ENCODE data around the gene KCNIP1. TPM values are rescaled to one million over a fixed set of nuclear protein-coding genes. Genes with fewer than 3 reads are reported as not detected.

Gene KCNIP1
- total RNA-seq, 1 donor from 2014 or later, result 0.57 TPM

DNA sequence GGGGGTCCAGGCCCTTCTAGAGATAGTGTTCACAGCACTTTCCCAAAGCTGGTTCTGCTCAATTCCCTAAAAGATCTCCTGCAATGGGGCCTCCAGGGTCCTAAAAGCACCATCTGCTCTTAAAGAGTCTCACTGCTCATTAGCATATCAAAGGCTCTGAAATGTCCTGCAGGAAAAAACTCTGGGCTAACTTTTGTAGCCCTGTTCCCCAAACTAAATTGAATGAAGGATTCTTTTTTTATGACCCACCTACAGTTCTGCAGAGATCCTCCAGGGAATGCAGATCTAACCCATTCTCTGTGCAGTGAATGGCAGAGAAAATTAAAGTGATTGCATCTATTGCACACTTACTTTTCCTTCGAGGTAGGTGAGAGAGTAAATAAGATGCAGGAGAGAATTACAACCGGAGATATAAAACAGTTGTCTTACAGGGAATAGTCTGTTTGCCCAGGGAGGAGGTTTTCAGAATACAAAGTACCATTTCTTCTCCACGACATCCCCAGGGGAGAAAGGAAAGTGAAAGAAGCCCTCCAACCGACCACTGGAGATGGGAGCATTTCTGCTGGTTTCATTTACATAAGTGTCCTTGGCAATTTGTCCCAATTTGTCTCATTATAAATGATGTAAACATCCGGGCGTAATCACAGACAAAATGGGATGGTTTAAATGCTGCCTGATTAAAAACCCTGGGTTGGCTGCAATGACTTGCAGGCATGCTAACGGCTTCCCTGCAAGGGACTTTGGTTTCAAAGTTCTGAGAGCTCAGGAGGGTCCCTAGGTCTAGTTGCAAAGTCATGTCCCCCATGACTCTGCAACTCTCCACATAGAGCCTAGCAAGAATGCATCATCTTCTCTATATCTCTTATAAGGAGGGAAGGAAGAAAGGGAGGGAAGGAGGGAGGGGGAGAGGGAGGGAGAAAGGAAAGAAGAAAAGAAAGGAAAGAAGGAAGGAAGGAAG is 114.0 kb downstream of the KCNIP1 start:
- no peak for DNase-seq (ENCODE audit: low spot score)
- intact Hi-C loops (cut with DNase I), result no loop called here

DNA sequence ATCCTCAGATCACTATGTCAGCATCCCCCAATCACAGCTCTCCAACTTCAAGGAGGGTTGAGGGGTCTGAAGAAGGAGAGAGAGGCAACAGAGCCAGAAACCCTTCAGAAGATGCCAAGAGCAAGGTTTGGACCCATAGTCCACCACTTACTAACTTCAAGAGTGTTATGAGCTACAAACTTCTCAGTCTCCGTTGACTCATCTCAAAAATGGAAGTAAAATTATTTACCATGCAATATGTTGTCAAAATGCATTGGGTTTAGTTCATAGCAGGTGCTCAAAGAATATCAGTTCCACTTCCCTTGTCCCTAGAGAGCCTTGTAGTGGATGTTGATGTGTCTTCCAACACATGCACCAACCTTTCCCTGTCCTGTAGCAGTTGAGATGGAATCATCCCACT is 116.0 kb downstream of the KCNIP1 start:
- intact Hi-C loops (cut with DNase I), result no loop called here
- DNase-seq (ENCODE audit: low spot score), result no peak

DNA sequence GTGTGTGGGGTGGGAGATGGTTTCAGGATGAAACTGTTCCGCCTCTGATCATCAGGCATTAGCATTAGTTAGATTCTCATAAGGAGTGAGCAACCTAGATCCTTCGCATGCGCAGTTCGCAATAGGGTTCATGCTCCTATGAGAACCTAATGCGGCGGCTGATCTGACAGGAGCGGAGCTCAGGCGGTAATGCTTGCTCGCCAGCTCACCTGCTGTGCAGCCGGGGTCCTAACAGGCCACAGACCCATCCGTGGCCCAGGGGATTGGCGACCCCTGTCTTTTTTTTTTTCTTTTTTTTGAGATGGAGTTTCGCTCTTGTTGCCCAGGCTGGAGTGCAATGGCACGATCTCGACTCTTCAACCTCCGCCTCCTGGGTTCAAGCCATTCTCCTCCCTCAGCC is 119.1 kb downstream of the KCNIP1 start:
- intact Hi-C loops (cut with DNase I), result loop anchor here (2.0 kb wide), 1 partner anchor 188 kb away; no protein-coding TSS in a partner anchor
- peak; percentile 54 for DNase-seq (ENCODE audit: low spot score)

DNA sequence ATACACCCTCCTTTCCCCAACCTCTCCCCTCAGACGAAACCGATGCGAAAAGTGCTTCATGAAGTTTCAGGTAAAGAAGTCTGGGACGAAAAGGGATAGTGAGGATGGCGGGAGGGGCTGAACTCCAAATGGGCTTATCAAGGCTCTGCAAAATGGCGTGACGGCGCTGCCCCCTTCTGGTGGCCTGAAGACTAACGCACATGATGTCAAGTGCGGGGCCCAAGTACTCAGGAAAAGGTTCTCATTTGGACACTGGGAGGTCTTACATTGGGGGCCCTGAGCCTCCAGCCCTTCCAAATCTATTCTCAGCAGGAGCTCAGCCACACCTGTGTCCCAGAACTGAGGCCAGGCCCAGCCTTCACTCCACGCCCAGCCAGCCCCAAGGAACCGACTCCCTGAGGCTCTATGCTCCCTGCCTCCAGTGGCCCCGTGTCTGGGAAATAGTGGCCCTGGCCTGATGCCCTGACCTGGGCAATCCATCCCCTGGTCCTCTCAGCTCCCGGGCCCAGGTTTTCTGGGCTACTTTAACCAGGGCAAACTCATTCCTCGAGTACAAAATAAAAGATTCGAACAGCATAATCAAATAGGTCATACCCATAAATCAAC is 119.9 kb downstream of the KCNIP1 start:
- peak; percentile 71 for DNase-seq (ENCODE audit: low spot score)
- intact Hi-C loops (cut with DNase I), result loop anchor here (2.0 kb wide), 1 partner anchor 189 kb away; no protein-coding TSS in a partner anchor

DNA sequence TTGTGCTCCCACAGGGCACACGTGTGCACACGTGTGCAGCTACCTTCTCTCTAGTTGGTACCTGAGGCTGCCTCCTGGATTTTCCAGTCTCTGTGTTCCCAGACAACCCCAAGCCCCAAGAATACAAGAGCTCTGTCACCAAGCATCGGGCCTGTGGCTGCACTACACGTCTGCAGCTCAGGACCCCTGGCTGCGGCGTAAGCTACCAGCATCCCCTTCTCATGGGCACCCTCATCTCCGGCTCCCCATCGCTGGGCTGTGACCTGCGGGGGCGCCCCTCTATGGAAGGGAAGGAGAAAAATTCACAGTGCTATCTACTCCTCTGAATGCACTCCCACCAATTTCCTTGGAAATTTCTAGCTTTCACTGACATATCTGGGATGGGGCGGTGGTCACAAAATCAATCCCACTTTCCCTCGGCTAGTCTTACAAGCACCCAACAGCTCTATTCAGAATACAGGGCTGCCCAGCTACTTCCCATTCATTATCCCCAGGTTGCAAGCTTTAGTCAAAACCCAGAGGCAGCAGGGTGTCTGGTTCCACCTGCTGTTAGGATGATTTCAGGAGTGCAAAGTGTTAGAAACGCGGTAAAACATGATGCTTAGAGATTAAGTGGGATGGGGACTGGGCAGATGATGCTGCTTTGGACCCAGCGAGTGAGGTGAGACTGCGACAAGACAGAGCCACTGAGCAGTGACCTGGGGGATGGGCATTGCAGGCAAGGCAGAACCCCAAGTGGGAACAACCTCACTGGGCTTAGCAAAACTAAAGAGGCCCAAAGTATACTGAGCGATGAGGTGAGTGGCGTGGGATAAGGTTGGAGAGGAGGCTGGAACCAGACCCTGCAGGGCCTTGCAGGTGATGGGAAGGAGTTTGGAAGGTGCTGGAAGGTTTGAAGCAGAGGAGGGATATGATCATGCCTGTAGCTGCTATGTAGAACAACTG is 121.7 kb downstream of the KCNIP1 start:
- peak; percentile 49 for DNase-seq (ENCODE audit: low spot score)
- intact Hi-C loops (cut with DNase I), result no loop called here

DNA sequence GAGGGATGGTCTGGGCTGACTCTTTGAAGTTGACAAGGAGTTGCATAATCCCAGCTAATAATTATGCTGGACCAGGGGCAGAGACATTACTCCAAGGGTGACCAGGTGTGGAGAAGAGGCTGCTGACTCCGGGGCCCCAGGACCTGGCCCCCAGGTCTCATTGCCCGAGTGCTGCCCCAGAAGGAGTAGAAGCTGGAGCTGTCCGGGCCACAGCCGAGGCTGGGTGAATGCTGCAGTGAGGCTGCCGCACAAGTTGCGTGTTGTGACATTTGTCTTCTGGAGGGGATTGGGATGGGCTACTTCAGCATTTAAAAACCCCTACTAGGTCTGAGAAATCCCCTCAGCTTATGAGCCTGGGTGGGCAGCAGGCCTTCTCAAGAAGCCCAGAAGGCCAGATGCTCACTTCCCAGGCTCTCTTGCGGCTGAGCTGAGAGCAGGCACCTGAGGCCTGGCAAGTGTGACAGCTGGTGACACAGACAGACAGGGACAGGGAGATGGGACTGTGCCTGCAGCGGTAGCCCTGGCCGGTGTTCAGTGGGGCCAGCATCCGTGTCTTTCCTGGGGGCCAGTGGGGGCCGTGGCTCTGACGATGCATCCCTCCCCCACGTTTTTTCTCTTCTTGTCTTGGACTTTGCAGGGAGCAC is 122.8 kb downstream of the KCNIP1 start:
- intact Hi-C loops (cut with DNase I), result no loop called here
- DNase-seq (ENCODE audit: low spot score), result peak; percentile 65

DNA sequence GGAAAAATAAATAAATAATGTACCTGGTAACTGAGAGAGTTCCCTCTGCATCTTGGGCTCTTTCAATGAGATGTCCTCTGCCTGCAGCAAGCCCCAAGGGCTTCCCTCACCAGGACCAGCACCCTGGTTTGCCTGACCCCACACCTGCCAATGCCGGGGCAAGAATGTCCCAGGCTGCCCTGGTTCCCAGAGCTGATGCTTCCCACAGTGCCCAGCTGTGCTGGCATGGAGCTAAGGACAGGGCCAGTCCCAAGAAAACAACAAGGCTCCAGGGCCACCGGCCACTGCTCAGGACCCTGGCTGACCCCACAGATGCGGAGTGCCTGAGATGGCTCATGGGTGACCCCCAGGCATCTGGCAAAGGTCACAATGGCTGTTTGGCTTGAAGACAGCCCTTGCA is 123.5 kb downstream of the KCNIP1 start:
- DNase-seq (ENCODE audit: low spot score), result peak; percentile 56
- intact Hi-C loops (cut with DNase I), result no loop called here

DNA sequence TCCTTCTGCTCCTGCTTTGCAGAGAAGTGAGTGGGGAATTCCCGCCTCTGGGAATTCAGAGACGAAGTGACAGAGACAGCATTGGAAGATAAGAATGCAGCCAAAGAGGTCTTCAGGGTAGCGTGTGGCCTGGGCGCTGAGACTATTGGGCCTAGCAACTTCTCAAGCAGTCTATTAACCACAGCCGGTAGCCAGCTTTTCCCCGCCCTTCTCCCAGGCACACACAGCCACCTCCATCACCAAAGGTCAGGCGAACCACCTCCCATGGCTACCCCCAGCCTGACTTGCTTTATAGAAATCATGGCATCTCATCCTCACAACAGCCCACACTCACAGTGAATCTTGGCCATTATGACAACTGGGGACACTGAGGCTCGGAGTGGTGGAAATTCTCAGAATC is 124.2 kb downstream of the KCNIP1 start:
- intact Hi-C loops (cut with DNase I), result no loop called here
- DNase-seq (ENCODE audit: low spot score), result peak; percentile 49

DNA sequence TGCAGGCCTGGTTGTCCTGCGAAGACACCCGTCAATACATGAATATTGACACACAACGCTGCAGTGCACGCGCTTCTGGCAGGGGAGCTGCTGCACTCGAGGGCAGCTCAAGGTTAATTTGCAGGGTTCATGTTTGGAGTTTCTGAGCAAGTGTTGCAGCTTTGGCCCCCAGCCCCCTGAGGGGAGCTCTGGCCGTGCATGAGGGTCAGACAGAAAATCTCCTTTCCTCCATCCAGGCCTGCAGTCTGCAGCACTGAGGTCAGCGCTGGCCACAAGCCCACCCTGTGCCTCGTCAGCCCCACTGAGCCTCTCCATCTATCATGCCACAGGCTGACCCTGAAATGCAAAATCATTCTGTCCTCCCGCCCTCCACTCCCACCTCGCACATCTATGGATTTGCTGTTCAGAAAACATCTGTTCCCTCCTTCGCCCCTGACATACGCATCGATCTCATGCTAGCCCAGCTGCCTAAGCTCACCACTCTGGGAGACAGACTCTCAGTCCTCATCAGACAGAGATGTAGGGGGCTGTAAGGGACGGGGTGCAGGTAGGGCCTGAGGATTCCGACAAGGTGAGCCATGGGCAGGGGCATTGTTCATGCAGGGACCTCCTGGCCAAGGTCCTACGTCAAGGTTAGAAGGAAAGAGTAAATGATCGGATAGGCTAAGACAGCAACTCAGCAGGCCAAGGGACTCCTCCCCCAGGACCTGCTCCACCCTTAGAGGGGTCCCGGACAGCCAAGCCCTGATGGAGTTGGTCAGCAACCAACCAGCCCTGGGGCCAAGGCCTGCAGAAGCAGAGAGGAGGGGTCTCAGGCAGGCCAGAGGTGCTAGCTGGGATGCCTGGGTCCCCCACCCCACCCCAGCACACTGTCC is 125.1 kb downstream of the KCNIP1 start:
- intact Hi-C loops (cut with DNase I), result no loop called here
- DNase-seq (ENCODE audit: low spot score), result peak; percentile 55

DNA sequence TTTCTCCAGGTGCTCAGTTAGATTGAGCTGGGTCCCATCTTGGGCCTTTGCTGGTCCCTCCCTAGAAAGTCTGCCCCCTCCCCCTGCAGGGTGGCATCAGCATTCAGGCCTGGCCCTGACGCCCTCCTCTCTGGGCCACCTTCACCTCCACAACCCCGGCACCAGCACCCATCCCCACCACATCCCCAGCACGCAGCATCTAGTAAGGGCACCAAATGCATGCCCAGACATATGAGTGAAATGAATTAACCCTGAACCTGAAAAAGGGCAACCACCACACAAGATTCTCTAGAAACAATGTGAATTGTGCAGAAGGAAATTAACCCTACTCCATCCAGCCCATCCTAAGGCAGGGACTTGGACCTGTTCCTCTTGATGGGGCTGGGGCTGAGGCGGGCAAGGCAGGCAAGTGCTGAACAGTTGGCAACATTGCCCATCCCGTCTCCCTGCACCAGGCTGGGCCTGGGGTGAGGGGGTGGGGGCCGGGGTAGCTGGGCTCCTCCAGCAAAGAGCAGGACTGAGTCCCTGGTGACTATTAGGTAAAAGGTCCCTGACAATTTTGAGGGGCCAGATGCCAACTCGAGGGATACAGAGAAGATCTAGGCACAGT is 125.9 kb downstream of the KCNIP1 start:
- intact Hi-C loops (cut with DNase I), result loop anchor here (2.0 to 10.0 kb wide), 3 partner anchors 193 to 405 kb away; no protein-coding TSS in a partner anchor
- peak; percentile 47 for DNase-seq (ENCODE audit: low spot score)

DNA sequence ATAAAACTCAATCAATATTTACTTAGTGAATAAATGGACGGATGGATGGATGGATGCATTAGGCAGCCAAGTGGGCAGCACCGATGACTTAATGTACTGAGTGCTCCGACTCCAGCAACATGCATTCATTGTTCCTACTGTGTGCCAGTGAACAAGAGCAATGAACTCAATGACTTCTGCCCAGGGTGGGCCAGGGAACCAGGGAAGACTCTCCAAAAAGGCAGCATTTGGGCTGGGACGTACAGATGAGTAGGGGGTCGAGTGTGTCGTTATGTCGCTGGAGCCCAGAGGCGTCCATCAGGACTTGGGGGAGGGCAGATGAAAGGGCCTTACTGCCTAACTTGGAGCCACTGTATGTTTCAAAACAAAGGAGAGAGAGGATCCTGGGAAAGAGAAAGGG is 126.4 kb downstream of the KCNIP1 start:
- intact Hi-C loops (cut with DNase I), result loop anchor here (2.0 to 10.0 kb wide), 3 partner anchors 193 to 405 kb away; no protein-coding TSS in a partner anchor
- peak; percentile 55 for DNase-seq (ENCODE audit: low spot score)

DNA sequence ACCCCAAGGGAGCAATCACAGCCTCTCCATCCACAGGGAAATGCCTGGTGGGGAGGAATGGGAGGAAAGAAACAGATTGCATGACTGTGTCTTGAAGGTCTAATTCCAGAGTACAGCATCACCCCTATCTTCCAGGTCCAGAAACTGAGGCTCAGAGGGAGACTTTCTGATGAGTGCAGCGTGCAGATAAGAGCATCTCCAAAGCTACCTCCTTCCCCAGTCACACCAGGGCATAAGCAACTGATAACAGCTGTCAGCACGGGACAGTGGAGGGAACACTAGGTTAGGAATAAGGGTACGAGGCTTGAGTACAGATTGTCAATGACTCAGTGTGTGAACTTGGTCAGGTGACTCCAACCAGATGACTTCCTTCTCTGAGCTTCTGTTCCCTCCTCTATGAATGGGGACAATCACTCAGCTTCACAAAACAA is 126.9 kb downstream of the KCNIP1 start:
- intact Hi-C loops (cut with DNase I), result loop anchor here (2.0 to 10.0 kb wide), 3 partner anchors 194 to 406 kb away; no protein-coding TSS in a partner anchor
- peak; percentile 43 for DNase-seq (ENCODE audit: low spot score)

DNA sequence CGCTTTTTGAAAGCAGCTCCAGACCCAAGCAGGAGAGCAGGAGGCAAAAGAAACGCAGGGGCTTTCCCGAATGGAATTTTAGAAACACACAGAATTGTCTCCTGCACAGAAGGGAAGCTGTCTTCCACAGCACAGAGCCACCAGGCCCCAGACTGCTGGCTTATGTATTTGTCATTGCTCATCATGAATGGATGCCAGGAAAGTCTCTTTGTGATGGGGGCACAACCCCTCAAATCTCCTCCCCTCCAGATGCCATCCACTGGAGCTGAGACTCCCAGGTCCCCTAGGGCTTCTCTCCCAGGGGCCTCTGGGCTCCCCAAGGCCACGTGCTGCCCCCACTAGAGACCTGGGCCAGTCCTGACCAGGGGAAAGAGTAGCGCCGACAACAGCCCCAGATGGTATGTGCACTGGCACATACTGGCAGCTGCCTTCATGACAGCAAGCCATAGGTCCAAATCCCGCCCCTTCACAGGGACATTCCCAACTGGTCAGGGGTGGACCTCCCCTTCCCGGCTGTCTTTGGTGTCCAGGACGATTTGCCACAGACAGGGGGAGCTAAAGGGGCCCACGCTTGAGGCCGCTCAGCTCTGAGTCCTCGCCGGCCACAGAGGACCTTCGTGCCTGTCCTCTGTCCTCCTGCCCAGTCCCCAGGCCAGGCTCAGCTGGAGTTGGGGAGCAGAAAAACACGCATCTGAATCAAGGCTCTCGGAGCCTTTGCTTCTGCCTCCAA is 127.8 kb downstream of the KCNIP1 start:
- intact Hi-C loops (cut with DNase I), result loop anchor here (2.0 to 10.0 kb wide), 3 partner anchors 195 to 407 kb away; no protein-coding TSS in a partner anchor
- DNase-seq (ENCODE audit: low spot score), result peak; percentile 73

DNA sequence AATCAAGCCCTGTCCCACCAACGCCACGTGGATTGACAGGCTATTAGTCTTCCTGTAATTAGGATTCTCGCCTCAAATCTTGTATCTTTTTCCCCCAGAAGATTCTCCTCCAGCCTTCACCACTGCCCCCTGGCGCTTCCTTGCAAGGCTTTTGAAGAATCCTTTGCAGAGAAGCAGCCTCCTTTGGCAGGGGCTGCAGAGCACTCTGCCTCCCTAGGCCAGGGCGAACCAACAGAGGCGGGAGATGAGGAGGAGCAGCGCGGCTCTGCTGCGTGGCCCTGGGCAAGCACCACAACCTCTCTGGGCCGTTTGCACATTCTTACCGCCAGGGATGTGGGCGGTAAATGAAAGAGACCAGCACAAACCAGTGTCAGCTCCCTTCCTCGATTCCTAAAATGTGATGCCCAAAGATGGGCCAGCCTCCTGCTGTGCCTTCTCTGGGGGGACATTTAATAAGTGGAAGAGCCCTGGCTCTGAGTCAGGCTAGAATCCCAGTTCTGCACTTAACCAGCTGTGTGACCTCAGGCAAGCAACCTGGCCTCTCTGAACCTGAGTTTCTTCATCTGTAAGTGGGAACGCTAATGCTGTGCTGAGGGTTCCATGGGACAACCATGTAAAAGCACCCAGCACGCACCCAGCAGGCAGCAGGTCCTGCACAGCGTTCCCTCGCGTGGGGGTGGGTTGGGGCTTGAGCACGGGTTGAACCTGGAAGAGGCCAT is 128.6 kb downstream of the KCNIP1 start:
- DNase-seq (ENCODE audit: low spot score), result peak; percentile 58
- intact Hi-C loops (cut with DNase I), result loop anchor here (5.0 to 10.0 kb wide), 2 partner anchors 365 to 408 kb away; no protein-coding TSS in a partner anchor

DNA sequence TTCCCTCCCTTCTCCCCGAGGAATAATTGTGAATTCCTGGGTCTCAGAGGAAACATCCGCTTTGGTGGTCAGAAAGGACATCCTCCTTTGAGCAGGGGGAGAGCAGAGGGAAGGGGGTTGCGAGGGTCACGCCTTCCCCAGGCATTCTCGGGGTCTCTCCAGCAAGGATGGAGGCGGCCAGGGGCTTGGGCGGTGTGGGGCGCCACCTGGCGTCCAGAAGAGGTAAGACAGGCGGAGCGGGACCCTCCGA is 129.1 kb downstream of the KCNIP1 start:
- intact Hi-C loops (cut with DNase I), result loop anchor here (5.0 to 10.0 kb wide), 2 partner anchors 366 to 408 kb away; no protein-coding TSS in a partner anchor
- peak; percentile 82 for DNase-seq (ENCODE audit: low spot score)

Measured in cardiac septum (tissue), 1 donor.